Activated naive CD8-positive, alpha-beta T cell treated with anti-CD3 and anti-CD28 coated beads for 36 hours (primary cell): ENCODE results near the gene CYBA. TPM values are rescaled to one million over a fixed set of nuclear protein-coding genes. Genes with fewer than 3 reads are reported as not detected.

Source experiments
- DNase-seq: peaks from one replicate; pipeline ENCODE4 v3.0.0; 2021
- H3K27ac Mint-ChIP-seq: one replicate; pipeline ENCODE4 v1.8.0; 2022; ENCODE audit warnings: mild to moderate bottlenecking, moderate library complexity, mixed read lengths
- H3K27me3 Mint-ChIP-seq: one replicate; pipeline ENCODE4 v1.8.0; 2022; ENCODE audit warnings: mild to moderate bottlenecking, mixed read lengths
- H3K36me3 Mint-ChIP-seq: one replicate; pipeline ENCODE4 v1.8.0; 2021; ENCODE audit warnings: mild to moderate bottlenecking, mixed read lengths
- H3K4me1 Mint-ChIP-seq: one replicate; pipeline ENCODE4 v1.8.0; 2021; ENCODE audit warnings: mixed read lengths
- H3K4me3 Mint-ChIP-seq: one replicate; pipeline ENCODE4 v1.8.0; 2022; ENCODE audit warnings: mild to moderate bottlenecking, moderate library complexity, mixed read lengths
- H3K9me3 Mint-ChIP-seq: one replicate; pipeline ENCODE4 v1.8.0; 2022; ENCODE audit warnings: mixed read lengths
- total RNA-seq, 2 experiments: library from RNA; stranded (reverse); gene quantifications; one replicate each; pipeline ENCODE4 v1.2.3, GENCODE V29; 2021

CYBA gene
- total RNA-seq, 2 experiments from 2014 or later, result 197 to 204 TPM

- Mint-ChIP-seq H3K4me3 (no peak overlapping the region), H3K27ac (no peak overlapping the region), H3K27me3 (no peaks in the 10 kb centered on the region), H3K36me3 (no peaks in the 10 kb centered on the region), H3K4me1 (peaks cover 27% of the 10 kb centered on the region), H3K9me3 (no peaks in the 10 kb centered on the region)
- DNase-seq, result no peak
These were observed 40.4 kb upstream of the CYBA start for GRCh38 chr16:88691129-88691813.

DNA sequence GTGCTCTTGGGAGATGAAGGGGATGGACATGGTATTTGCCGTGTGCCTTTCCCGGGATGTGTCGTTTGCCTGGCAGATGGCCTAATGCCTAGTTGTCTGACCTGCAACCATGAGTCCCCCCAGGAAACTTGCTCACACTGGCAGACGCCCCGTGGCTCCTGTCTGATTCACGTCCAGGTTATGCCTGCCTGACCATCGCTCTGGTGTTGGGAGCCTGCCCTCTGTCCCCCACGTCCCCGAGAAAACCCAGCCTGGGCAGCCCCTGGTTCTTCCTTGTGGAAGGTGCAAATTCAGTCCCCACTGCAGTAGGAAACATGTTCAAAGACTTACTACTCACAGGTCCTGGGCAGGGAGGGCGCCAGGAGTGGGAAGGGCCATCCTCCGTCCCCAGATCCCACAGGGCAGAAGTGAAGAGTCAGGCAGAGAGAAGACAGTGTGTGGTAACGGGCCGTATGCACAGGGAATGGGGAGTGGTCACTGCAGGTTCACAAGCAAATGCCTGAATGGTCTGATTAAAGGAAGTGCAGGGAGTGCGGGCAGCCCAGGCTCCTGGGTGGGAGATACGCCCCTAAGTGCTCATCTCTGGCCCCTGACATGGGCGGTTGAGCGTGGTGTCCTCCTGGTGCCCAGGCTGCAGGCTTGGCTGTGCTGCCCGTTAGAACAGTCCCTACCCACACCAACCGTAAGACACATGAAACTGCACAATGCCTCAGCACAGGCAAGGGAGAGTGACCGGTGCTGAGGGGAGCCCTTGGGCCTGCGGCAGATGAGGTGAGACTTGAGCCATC is 39.7 kb upstream of the CYBA start:
- no peak overlapping the region for H3K4me3 Mint-ChIP-seq
- no peaks in the 10 kb centered on the region for H3K36me3 Mint-ChIP-seq
- no peaks in the 10 kb centered on the region for H3K9me3 Mint-ChIP-seq
- DNase-seq, result no peak
- no peaks in the 10 kb centered on the region for H3K27me3 Mint-ChIP-seq
- H3K27ac Mint-ChIP-seq, result no peak overlapping the region
- H3K4me1 Mint-ChIP-seq, result peaks cover 27% of the 10 kb centered on the region

DNA sequence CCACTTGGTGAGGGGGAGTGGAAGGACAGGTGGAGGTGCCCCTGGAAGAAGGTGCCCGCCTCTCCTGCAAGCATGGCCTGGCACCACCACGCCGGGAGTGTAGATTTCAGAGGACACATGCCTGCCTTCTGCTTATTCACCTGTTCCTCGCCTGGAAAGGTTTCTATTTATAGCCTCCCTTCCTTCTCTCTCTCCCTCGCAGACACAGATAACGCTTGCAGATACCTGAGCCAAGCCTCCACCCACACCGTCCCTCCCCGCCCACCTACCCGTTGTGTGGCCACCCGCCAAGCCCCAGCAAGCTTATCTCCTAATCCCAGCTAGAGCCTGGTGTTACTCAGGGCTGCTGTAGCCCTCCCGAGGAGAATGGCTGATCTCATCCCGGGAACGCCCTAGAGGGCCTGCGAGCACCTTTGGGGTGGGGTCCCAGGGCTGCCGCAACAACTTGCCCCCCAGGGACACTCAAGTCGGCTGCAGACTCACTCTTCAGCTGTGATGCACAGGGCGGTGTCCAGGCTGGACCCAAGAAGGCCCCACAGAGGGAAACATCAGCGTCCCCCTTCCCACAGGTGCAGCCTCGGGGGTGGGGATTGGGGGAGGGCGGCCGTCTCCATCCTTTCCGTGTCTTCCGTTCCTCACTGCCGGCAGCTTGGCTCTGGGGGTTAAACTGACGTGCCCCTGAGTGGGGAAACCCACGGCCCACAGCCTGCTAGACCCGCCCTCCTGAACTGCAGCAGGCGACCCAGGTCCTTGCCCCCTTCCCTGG is 37.3 kb upstream of the CYBA start:
- Mint-ChIP-seq H3K36me3 (no peaks in the 10 kb centered on the region), H3K27ac (no peak overlapping the region), H3K4me1 (peaks cover 39% of the 10 kb centered on the region), H3K4me3 (no peak overlapping the region), H3K27me3 (no peaks in the 10 kb centered on the region), H3K9me3 (no peaks in the 10 kb centered on the region)
- DNase-seq, result no peak

- no peaks in the 10 kb centered on the region for H3K36me3 Mint-ChIP-seq
- H3K27me3 Mint-ChIP-seq, result no peaks in the 10 kb centered on the region
- no peak overlapping the region for H3K4me3 Mint-ChIP-seq
- peaks cover 36% of the 10 kb centered on the region for H3K4me1 Mint-ChIP-seq
- H3K27ac Mint-ChIP-seq, result no peak overlapping the region
- no peaks in the 10 kb centered on the region for H3K9me3 Mint-ChIP-seq
- no peak for DNase-seq
These were observed 36.8 kb upstream of the CYBA start for GRCh38 chr16:88687676-88688012.

GRCh38 chr16:88687254-88687576 is 36.4 kb upstream of the CYBA start:
- Mint-ChIP-seq H3K36me3 (no peaks in the 10 kb centered on the region), H3K27ac (no peak overlapping the region), H3K9me3 (no peaks in the 10 kb centered on the region), H3K4me1 (peaks cover 35% of the 10 kb centered on the region), H3K4me3 (no peak overlapping the region), H3K27me3 (no peaks in the 10 kb centered on the region)
- no peak for DNase-seq

DNA sequence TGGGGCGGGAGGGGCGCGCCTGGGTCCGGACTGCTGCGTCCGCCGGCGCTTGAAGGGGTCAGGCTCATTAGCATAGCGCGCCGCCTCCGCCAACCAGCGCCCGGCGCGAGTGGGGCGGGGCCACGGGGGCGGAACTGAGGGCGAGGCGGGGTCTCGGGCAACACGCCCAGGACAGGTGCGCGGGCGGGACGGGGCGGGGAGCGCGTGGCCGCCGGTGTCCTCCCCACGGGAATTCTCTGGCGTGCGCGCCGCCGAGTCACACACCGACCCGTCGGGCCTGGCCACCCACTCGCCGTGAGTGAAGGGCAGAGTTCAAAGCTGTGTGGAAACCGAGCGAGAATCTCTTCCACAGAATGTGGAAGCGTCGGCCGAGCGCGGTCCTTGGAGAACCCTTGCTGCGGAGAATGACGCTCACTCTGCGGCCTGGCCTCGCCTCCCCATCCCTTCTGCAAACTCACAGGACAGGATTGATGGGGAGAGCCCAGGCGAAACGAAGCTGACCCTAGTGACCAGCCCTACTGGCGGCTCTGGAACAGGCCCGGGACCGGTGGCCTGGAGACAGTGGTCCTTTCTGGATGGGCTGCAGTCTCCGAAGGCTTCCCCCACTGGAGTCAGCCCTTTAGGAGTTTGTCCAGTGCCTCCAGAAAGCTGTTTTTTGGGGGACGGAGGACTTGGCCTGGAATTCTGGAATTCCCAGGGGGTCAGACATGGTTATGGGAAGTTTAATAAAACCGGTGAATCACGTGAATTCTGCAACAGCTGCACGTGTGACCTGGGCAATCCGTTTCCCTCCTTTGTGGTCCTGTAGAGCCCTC is 35.8 kb upstream of the CYBA start, which contains the start of gene SNAI3:
SNAI3 (minus strand) TSS at position 69 of the 815 bp plus-strand sequence. CDS start 101 bp downstream, outside the sequence.
- no peak within 1 kb of the TSS for H3K27ac Mint-ChIP-seq
- no peaks in the 10 kb centered on the region for H3K9me3 Mint-ChIP-seq
- peaks cover 36% of the 10 kb centered on the region for H3K4me1 Mint-ChIP-seq
- H3K27me3 Mint-ChIP-seq, result no peaks in the 10 kb centered on the region
- H3K36me3 Mint-ChIP-seq, result no peaks in the 10 kb centered on the region
- peak within 1 kb of the TSS; percentile 76 for H3K4me3 Mint-ChIP-seq
- peak; percentile 91 for DNase-seq

DNA sequence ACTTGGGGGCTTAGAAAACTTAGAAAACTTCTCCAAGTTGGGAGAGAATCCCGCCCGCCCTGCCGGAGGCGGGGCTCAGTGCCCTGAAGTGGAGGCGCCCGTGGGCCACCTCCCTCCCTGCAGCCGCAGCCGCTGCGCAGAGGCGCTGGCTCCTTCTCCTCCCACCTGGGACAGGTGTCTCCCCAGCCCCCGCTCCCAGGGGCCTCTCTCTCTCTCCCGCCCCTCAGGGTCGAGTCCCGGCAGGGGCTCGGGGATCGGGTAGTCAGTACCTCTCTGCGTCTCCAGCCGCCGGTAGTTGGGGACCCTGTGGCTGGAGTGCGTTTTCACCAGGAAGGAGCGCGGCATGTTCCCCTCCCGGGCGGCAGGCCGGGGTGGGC is 35.2 kb upstream of the CYBA start:
- Mint-ChIP-seq H3K4me3 (peak overlapping the region; percentile 76), H3K27ac (no peak overlapping the region), H3K27me3 (no peaks in the 10 kb centered on the region), H3K4me1 (peaks cover 38% of the 10 kb centered on the region), H3K9me3 (no peaks in the 10 kb centered on the region), H3K36me3 (no peaks in the 10 kb centered on the region)
- DNase-seq, result peak; percentile 51

DNA sequence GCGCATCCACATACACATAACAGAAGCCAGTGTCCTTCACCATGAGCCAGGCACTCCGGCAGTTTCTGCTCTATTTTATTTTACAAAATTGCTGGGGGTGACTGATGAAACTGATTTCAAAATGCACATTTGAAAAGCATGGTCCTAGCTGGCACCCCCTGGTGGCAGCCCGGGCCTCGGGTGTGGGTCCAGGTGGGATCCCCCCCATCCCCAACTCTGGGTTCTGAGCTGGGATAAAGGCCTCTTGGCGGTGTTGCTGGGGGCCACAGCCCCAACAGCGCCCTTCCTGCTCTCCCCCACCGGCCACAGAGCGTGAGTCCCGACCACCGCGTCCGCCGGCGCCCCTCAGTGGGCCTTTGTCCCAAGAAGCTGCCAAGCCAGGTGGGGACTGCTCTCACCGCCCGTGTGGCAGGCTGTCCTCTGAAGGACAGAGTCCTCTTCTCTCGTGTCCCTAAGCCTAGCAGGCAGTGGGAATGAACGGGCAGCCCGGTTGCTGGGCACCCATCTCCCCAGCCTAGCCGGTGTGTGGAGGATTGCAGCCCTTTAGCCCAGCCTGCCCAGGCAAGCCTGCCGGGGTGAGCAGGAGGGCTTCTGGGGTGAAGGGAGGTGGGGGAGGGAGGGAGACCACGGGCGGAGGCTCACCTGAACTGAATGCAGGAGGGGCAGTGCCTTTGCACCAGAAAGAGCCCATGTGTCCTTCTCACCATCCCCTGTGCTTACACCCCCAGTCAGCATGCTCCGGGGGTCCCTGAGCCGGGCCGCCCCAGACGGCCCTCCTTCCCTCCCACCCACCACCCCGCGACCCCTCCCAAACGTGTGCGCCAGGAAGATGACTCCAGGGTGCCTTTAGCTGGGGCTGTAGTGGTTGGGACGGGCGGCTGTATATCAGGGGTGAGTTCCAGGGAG is 34.6 kb upstream of the CYBA start:
- DNase-seq, result peak; percentile 72
- H3K27me3 Mint-ChIP-seq, result no peaks in the 10 kb centered on the region
- H3K36me3 Mint-ChIP-seq, result no peaks in the 10 kb centered on the region
- H3K4me3 Mint-ChIP-seq, result peak overlapping the region; percentile 76
- no peak overlapping the region for H3K27ac Mint-ChIP-seq
- H3K4me1 Mint-ChIP-seq, result peaks cover 37% of the 10 kb centered on the region
- H3K9me3 Mint-ChIP-seq, result no peaks in the 10 kb centered on the region

DNA sequence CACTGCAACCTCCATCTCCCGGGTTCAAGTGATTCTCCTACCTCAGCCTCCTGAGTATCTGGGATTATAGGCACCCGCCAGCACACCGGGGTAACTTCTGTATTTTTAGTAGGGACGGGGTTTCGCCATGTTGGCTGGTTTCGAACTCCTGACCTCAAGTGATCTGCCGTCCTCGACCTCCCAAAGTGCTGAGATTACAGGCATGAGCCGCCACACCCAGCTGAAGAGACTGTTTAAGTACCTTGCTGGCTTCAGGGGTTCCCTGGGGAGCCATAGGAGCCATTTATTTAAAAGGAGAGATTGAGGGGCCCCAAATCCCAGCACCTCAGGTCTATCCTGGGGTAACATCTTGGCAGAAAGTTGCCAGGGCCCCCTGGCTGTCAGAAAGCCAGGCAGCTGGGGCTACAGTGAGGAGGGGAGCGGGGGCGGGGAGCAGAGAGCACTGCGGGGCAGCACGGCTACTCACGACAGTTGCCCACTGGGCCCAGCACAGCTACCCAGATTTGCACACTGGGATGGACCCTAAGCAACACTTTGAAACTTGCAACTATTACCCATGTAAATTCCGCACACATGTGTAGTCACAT is 33.8 kb upstream of the CYBA start:
- H3K4me1 Mint-ChIP-seq, result peaks cover 37% of the 10 kb centered on the region
- no peaks in the 10 kb centered on the region for H3K27me3 Mint-ChIP-seq
- H3K9me3 Mint-ChIP-seq, result no peaks in the 10 kb centered on the region
- H3K4me3 Mint-ChIP-seq, result peak overlapping the region; percentile 76
- no peaks in the 10 kb centered on the region for H3K36me3 Mint-ChIP-seq
- no peak overlapping the region for H3K27ac Mint-ChIP-seq
- DNase-seq, result no peak

DNA sequence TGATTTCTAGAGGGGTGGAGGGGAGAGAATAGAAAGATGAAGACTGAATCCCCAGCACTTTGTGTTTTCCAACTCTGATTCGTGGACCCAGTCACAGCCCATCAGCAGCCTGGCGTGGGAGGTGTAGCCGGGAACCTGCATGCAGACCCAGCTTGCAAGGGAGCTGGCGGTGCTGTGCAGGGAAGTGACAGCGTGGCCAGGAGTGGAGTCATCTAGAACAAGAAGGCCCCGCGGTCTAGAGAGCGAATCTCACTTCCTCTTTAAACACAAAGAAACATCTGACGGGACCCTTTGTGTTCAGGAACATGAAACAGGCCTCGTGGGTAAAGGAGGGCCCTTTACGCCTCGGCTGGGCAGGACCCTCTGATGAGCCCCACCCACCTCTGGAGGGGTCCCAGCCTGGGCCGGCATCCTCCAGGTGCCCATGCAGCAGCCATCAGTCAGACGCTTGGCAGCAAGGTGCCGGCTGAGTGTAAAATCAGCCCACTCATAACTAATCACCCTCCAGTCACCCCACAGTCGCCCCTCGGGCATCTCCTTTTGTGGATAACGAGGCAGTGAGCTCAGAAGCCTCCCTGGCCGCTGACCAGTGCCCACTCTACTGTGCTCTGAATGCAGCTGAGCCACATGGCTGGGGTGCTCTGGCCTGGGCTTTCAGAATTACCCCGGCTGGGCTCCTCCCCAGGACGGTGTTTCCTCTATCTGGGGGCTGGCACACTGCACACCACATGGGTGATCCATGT is 31.0 kb upstream of the CYBA start:
- H3K9me3 Mint-ChIP-seq, result no peaks in the 10 kb centered on the region
- H3K27ac Mint-ChIP-seq, result peak overlapping the region; percentile 94
- H3K27me3 Mint-ChIP-seq, result no peaks in the 10 kb centered on the region
- DNase-seq, result peak; percentile 75
- peak overlapping the region; percentile 62 for H3K4me3 Mint-ChIP-seq
- peaks cover 33% of the 10 kb centered on the region for H3K4me1 Mint-ChIP-seq
- no peaks in the 10 kb centered on the region for H3K36me3 Mint-ChIP-seq

- no peaks in the 10 kb centered on the region for H3K9me3 Mint-ChIP-seq
- peak; percentile 69 for DNase-seq
- no peaks in the 10 kb centered on the region for H3K27me3 Mint-ChIP-seq
- H3K27ac Mint-ChIP-seq, result peak overlapping the region; percentile 94
- no peaks in the 10 kb centered on the region for H3K36me3 Mint-ChIP-seq
- peak overlapping the region; percentile 62 for H3K4me3 Mint-ChIP-seq
- peaks cover 33% of the 10 kb centered on the region for H3K4me1 Mint-ChIP-seq
These were observed 30.3 kb upstream of the CYBA start for GRCh38 chr16:88681084-88681680.

DNA sequence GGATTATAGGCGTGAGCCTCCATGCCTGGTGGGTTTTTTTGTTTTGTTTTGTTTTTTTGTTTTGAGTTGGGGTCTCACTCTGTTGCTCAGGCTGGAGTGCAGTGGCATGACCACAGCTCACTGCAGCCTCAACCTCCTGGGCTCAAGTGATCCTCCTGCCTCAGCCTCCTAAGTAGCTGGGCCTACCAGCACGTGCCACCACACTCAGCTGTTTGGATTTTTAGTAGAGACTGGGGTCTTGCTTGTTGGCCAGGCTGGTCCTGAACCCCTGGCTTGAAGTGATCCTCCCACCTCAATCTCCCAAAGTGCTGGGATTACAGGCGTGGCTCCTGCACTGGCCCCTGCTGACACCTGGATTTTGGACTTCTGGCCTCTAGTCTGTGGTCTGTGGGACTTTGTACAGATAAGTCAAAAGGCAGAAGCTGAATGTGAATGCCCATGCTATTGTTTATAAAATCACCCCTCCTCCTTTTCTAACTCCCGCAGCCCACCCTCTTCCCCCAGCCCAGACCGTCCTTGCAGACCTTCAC is 29.8 kb upstream of the CYBA start:
- Mint-ChIP-seq H3K9me3 (no peaks in the 10 kb centered on the region), H3K4me1 (peaks cover 33% of the 10 kb centered on the region), H3K27ac (no peak overlapping the region), H3K4me3 (peak overlapping the region; percentile 40), H3K27me3 (no peaks in the 10 kb centered on the region), H3K36me3 (no peaks in the 10 kb centered on the region)
- DNase-seq, result no peak
